HepG2 (cell line): ENCODE measurements around the gene MEMO1. TPM values are rescaled to one million over a fixed set of nuclear protein-coding genes. Genes with fewer than 3 reads are reported as not detected.

Experiments
- ADNP ChIP-seq: sonication (generic); formaldehyde crosslinking; IDR thresholded peaks from 2 replicates; pipeline ENCODE4 v1.4.0; 2020; ENCODE audit warnings: missing genetic modification reagents
- AFF4 ChIP-seq: sonication (generic); formaldehyde crosslinking; IDR thresholded peaks from 2 replicates; pipeline ENCODE4 v1.4.0; 2020; ENCODE audit warnings: missing genetic modification reagents
- ELF4 ChIP-seq: sonication (generic); formaldehyde crosslinking; IDR thresholded peaks from 2 replicates; pipeline ENCODE4 v1.5.0; 2020; ENCODE audit warnings: missing genetic modification reagents, mild to moderate bottlenecking, moderate library complexity, borderline replicate concordance
- HOXD1 ChIP-seq: sonication (generic); formaldehyde crosslinking; IDR thresholded peaks from 2 replicates; pipeline ENCODE4 v1.5.0; 2020; ENCODE audit warnings: missing genetic modification reagents
- IKZF1 ChIP-seq: fragments of 450-650 bp; IDR thresholded peaks from 2 replicates; pipeline ENCODE4 v1.7.1; 2016
- ISX ChIP-seq: sonication (generic); formaldehyde crosslinking; conservative IDR thresholded peaks from 2 replicates; pipeline ENCODE4 v1.5.0; 2020; ENCODE audit warnings: missing genetic modification reagents
- MATR3 ChIP-seq: sonication (generic); formaldehyde crosslinking; IDR thresholded peaks from 2 replicates; pipeline ENCODE4 v1.4.0; 2020; ENCODE audit warnings: missing genetic modification reagents
- NCOR1 ChIP-seq: fragments of 200-600 bp; sonication (generic); IDR thresholded peaks from 2 replicates; pipeline ENCODE4 v1.7.0; 2017; ENCODE audit warnings: antibody characterized with exemption, low read length, borderline replicate concordance
- NR1H2 ChIP-seq: sonication (generic); formaldehyde crosslinking; IDR thresholded peaks from 2 replicates; pipeline ENCODE4 v1.8.1; 2022; ENCODE audit warnings: low read depth, missing genetic modification reagents, borderline replicate concordance
- PRDM10 ChIP-seq: sonication (generic); formaldehyde crosslinking; IDR thresholded peaks from 2 replicates; pipeline ENCODE4 v1.4.0; 2020; ENCODE audit warnings: low read depth, missing genetic modification reagents
- TEAD2 ChIP-seq: sonication (generic); formaldehyde crosslinking; IDR thresholded peaks from 2 replicates; pipeline ENCODE4 v1.9.0; 2021; ENCODE audit warnings: missing genetic modification reagents
- TSC22D2 ChIP-seq: sonication (generic); formaldehyde crosslinking; IDR thresholded peaks from 2 replicates; pipeline ENCODE4 v1.5.1; 2020; ENCODE audit warnings: missing genetic modification reagents, mild to moderate bottlenecking, borderline replicate concordance
- ZBTB26 ChIP-seq: IDR thresholded peaks from 2 replicates; pipeline ENCODE4 v1.6.1; 2016; ENCODE audit warnings: missing compliant biosample characterization, missing genetic modification reagents, borderline replicate concordance
- ZBTB44 ChIP-seq: sonication (generic); formaldehyde crosslinking; IDR thresholded peaks from 2 replicates; pipeline ENCODE4 v1.4.0; 2020; ENCODE audit warnings: missing genetic modification reagents
- ZFP62 ChIP-seq: sonication (generic); formaldehyde crosslinking; IDR thresholded peaks from 2 replicates; pipeline ENCODE4 v1.4.0; 2020; ENCODE audit warnings: missing genetic modification reagents
- ZNF235 ChIP-seq: sonication (generic); formaldehyde crosslinking; IDR thresholded peaks from 2 replicates; pipeline ENCODE4 v1.8.1; 2023; ENCODE audit warnings: mild to moderate bottlenecking, missing genetic modification reagents, borderline replicate concordance
- ZNF30 ChIP-seq: sonication (generic); formaldehyde crosslinking; IDR thresholded peaks from 2 replicates; pipeline ENCODE4 v1.5.0; 2020; ENCODE audit warnings: mild to moderate bottlenecking, missing genetic modification reagents
- ZNF383 ChIP-seq: sonication (generic); formaldehyde crosslinking; IDR thresholded peaks from 2 replicates; pipeline ENCODE4 v1.4.0; 2020; ENCODE audit warnings: missing genetic modification reagents, mild to moderate bottlenecking, borderline replicate concordance
- polyA plus RNA-seq, 8 experiments: library from polyadenylated mRNA; depleted of rRNA in 3 of 8; stranded (reverse) in 7 of 8; unstranded in 1 of 8; fragments of >200 nt; fragmentation: Illumina TruSeq in 4 of 8; extraction: Trizol in 4 of 8; gene quantifications; 2 replicates each; pipeline versions ENCODE4 v1.2.1 to v1.2.3, GENCODE V29; 2011 to 2016; ENCODE audit warnings: low read depth in 4 of 8, missing spikeins in 1 of 8, mixed read lengths in 1 of 8; ENCODE audit not compliant: insufficient read depth in 1 of 8
- total RNA-seq, 5 experiments: library from RNA; depleted of rRNA; stranded (reverse); fragments of >200 nt; fragmentation: Illumina TruSeq; extraction: Trizol; gene quantifications; 2 replicates each; pipeline ENCODE4 v1.2.3, GENCODE V29; 2016; ENCODE audit warnings: low read depth in 1 of 5

Gene MEMO1
- total and polyA plus RNA-seq, 2 of the 13 experiments (the other 11 are each of a cell fraction or from before 2014, with no cell fraction given): 69.8 to 81.6 TPM

GRCh38 chr2:32039447-32040219, 28.8 kb upstream of the MEMO1 start, which contains the start of gene DPY30 (continued):
- TF ChIP-seq ZNF235 (no peak), TEAD2 (CRISPR knock-in tag) (no peak; the same call in 1 of the 2 replicates), TSC22D2 (peak; percentile 86; the same call in 1 of the 2 replicates), IKZF1 (no peak), ZBTB44 (peak; percentile 81; the same call in 1 of the 2 replicates), NCOR1 (no peak), PRDM10 (CRISPR knock-in tag) (no peak), ZNF30 (CRISPR knock-in tag) (no peak), NR1H2 (CRISPR knock-in tag) (no peak), ADNP (CRISPR knock-in tag) (no peak), ZFP62 (0 out of 2 replicates have a peak, but pooled peaks have one; percentile 83), HOXD1 (CRISPR knock-in tag) (peak; percentile 93), ZBTB26 (peak; percentile 75), ZNF383 (CRISPR knock-in tag) (no peak), MATR3 (no peak), ISX (CRISPR knock-in tag) (peak; percentile 87; the same call in 1 of the 2 replicates), AFF4 (no peak), ELF4 (CRISPR knock-in tag) (no peak; the same call in 1 of the 2 replicates)
